Pancreas (tissue), 10 donors: ENCODE measurements around the gene FOXO3. TPM values are rescaled to one million over a fixed set of nuclear protein-coding genes. Genes with fewer than 3 reads are reported as not detected.

Experiments
- ATAC-seq, 4 donors: fragments of 200-7000 bp; cut with Tn5 transposase; one replicate each; pipeline versions ENCODE4 v1.8.0 to v1.9.1; 2020; ENCODE audit warnings: mild to moderate bottlenecking in 4 of 4, moderate library complexity in 4 of 4
- DNase-seq, 6 donors: peaks; one replicate each; pipeline ENCODE4 v3.0.0-alpha.2; 2020
- FAIRE-seq: peaks from 2 replicates; lab custom pipeline; 2012; peaks lifted over from hg19 to GRCh38; lab: Jason Lieb, UNC
- H3K27ac ChIP-seq, 4 donors: fragments of 200-600 bp; sonication (generic); 1 replicate in 3 of 4; 2 replicates in 1 of 4; pipeline versions ENCODE4 v1.5.0 to v1.8.0; 2020
- H3K27me3 ChIP-seq, 4 donors: fragments of 200-600 bp; one replicate each; pipeline ENCODE4 v1.8.0; 2021
- H3K36me3 ChIP-seq, 3 donors: fragments of 200-600 bp; sonication (generic) in 1 of 3; one replicate each; pipeline versions ENCODE4 v1.5.0 to v1.8.0; 2020 to 2021
- H3K4me1 ChIP-seq, 3 donors: fragments of 200-600 bp; one replicate each; pipeline ENCODE4 v1.8.0; 2021
- H3K4me3 ChIP-seq, 4 donors: fragments of 200-600 bp; sonication (generic) in 2 of 4; one replicate each; pipeline versions ENCODE4 v1.5.0 to v1.8.0; 2020 to 2021
- H3K9me3 ChIP-seq, 4 donors: fragments of 200-600 bp; one replicate each; pipeline ENCODE4 v1.8.0; 2021
- CTCF ChIP-seq, 4 donors: fragments of 200-600 bp; sonication (generic) in 3 of 4; IDR thresholded peaks; one replicate each; pipeline versions ENCODE4 v1.5.0 to v1.8.0; 2021; ENCODE audit warnings: antibody characterized with exemption in 4 of 4
- WGBS, 2 donors: extraction: QIAGEN DNeasy Blood & Tissue Kit; methylation state at CpG; one replicate each; pipeline ENCODE4 v1.1.7; 2013; 5-methylcytosine and 5-hydroxymethylcytosine counted together
- intact Hi-C, 3 donors: fragments of 100-400 bp; cut with DNase I; formaldehyde crosslinking; loops; one replicate each; pipeline versions ENCODE4 v1.11.1 to v1.14.2; 2022
- polyA plus RNA-seq, 2 donors: library from polyadenylated mRNA; stranded (reverse); fragments of 200-250 nt; gene quantifications; one replicate each; pipeline ENCODE4 v1.2.3, GENCODE V29; 2013
- total RNA-seq, 6 donors: library from RNA; stranded (reverse); fragmentation: NEBNext Ultra II Directional in 4 of 6; extraction: Animal tissue kit (Norgen Biotek cat#: 25700) in 4 of 6; gene quantifications; one replicate each; pipeline versions ENCODE4 v1.2.1 to v1.2.4, GENCODE V29; 2021 to 2023
- donor health status: healthy with polysubstance abuse.
- donor health status: DM: no; HTN: no; CAD: no; lungs with moderate emphysema.
- donor health status: DM: no; HTN: no; CAD: no.
- donor health status: control.
- donor health status: control.
- donor health status: Bipolar disorder and iron deficiency.
- donor health status: DM: yes; HTN: yes; CAD: no.
- donor health status: DM: no; HTN: no; CAD: no.
- donor health status: DM: no; HTN: no; CAD: no.
- donor health status: DM: yes; HTN: yes; CAD: no.

FOXO3 gene
- total and polyA plus RNA-seq, 8 donors: 11.3 to 61.2 (median 41.2) TPM

- Histone ChIP-seq H3K9me3 (no peaks in the 10 kb centered on the region), H3K27me3 (no peaks in the 10 kb centered on the region), H3K4me3 (no peak overlapping the region), H3K27ac (no peak overlapping the region), H3K4me1 (peaks cover 9 to 51% (median 31%) of the 10 kb centered on the region in 3 donors), H3K36me3 (peaks cover 0 to 14% (median 6%) of the 10 kb centered on the region in 3 donors)
- DNase-seq (no peak), FAIRE-seq (no peak), ATAC-seq (no peak)
- WGBS, 2 donors: 61% methylated on average over 2 of the region's 2 CpGs
- intact Hi-C loops: loop anchor here in 1 of 3 donors (10.0 kb wide), 1 partner anchor 96 kb away; no protein-coding TSS in a partner anchor
- no peak for TF ChIP-seq CTCF (IDR thresholded peaks at IDR 0.05)
Measured at GRCh38 chr6:108671175-108671574, 110.5 kb downstream of the FOXO3 start.

- Histone ChIP-seq H3K27ac (no peak overlapping the region), H3K9me3 (no peaks in the 10 kb centered on the region), H3K27me3 (no peaks in the 10 kb centered on the region), H3K4me3 (no peak overlapping the region), H3K36me3 (peaks cover 0 to 11% (median 6%) of the 10 kb centered on the region in 3 donors), H3K4me1 (peaks cover 9 to 58% (median 37%) of the 10 kb centered on the region in 3 donors)
- ATAC-seq (no peak), FAIRE-seq (no peak), DNase-seq (no peak)
- no peak for TF ChIP-seq CTCF (IDR thresholded peaks at IDR 0.05)
- WGBS, 2 donors: 87% methylated on average over 4 of the region's 4 CpGs
- intact Hi-C loops: loop anchor here in 1 of 3 donors (10.0 kb wide), 1 partner anchor 97 kb away; no protein-coding TSS in a partner anchor
Measured at GRCh38 chr6:108671790-108672189, 111.1 kb downstream of the FOXO3 start.

GRCh38 chr6:108672641-108673040 is 111.9 kb downstream of the FOXO3 start:
- no peaks in the 10 kb centered on the region for H3K27me3 ChIP-seq
- no peak for TF ChIP-seq CTCF (IDR thresholded peaks at IDR 0.05)
- intact Hi-C loops: loop anchor here in 1 of 3 donors (10.0 kb wide), 1 partner anchor 98 kb away; no protein-coding TSS in a partner anchor
- peaks cover 0 to 6% (median 6%) of the 10 kb centered on the region in 3 donors for H3K36me3 ChIP-seq
- H3K27ac ChIP-seq: no peak overlapping the region
- ATAC-seq (no peak), FAIRE-seq (no peak), DNase-seq (no peak)
- H3K9me3 ChIP-seq: no peaks in the 10 kb centered on the region
- WGBS, 2 donors: 74 to 80% methylated on average over 3 of the region's 3 CpGs
- H3K4me1 ChIP-seq: peaks cover 16 to 65% (median 45%) of the 10 kb centered on the region in 3 donors
- no peak overlapping the region for H3K4me3 ChIP-seq

GRCh38 chr6:108673153-108673552 is 112.4 kb downstream of the FOXO3 start:
- Histone ChIP-seq H3K4me3 (no peak overlapping the region), H3K4me1 (peaks cover 21 to 67% (median 50%) of the 10 kb centered on the region in 3 donors)
- intact Hi-C loops: loop anchor here in 1 of 3 donors (10.0 kb wide), 1 partner anchor 98 kb away; no protein-coding TSS in a partner anchor

More at GRCh38 chr6:108673153-108673552, 112.4 kb downstream of the FOXO3 start:
- no peak overlapping the region for H3K27ac ChIP-seq
- H3K27me3 ChIP-seq: no peaks in the 10 kb centered on the region
- DNase-seq (no peak), ATAC-seq (no peak), FAIRE-seq (no peak)
- H3K36me3 ChIP-seq: peaks cover 0 to 6% (median 5%) of the 10 kb centered on the region in 3 donors
- WGBS, 2 donors: 84 to 88% methylated on average over 6 of the region's 6 CpGs
- H3K9me3 ChIP-seq: no peaks in the 10 kb centered on the region
- TF ChIP-seq CTCF (IDR thresholded peaks at IDR 0.05): no peak
